B cell (primary cell): Measurements from ENCODE around the gene AMOTL1. TPM values are rescaled to one million over a fixed set of nuclear protein-coding genes. Genes with fewer than 3 reads are reported as not detected.

Experiments used
- ATAC-seq: fragments of 200-7000 bp; cut with Tn5 transposase; one replicate; pipeline ENCODE4 v1.10.0; 2021; ENCODE audit warnings: low read depth, mild to moderate bottlenecking, moderate number of reproducible peaks, moderate library complexity
- CTCF ChIA-PET: fragments of 350-600 bp; sonication (Branson Sonifier 250); formaldehyde crosslinking; loops from one replicate; lab custom pipeline; 2021; ENCODE audit warnings: antibody characterized with exemption, inconsistent platforms; lab: Charles Lee
- POLR2A ChIA-PET: fragments of 350-600 bp; sonication (Branson Sonifier 250); formaldehyde crosslinking; loops from one replicate; lab custom pipeline; 2021; ENCODE audit warnings: antibody characterized with exemption; lab: Charles Lee
- DNase-seq: peaks from one replicate; pipeline ENCODE4 v3.0.0; 2013
- H2AFZ ChIP-seq: 2 replicates; pipeline ENCODE4 v1.6.1; 2012; ENCODE audit warnings: mild to moderate bottlenecking, low read depth, low read length; ENCODE audit not compliant: insufficient read depth, poor library complexity, severe bottlenecking
- H3K27ac ChIP-seq, 2 donors: 1 replicate in 1 of 2; 2 replicates in 1 of 2; pipeline ENCODE4 v1.5.1; 2012 to 2013; ENCODE audit warnings: low read length in 2 of 2, mild to moderate bottlenecking in 2 of 2, moderate library complexity in 1 of 2
- H3K27me3 ChIP-seq, 4 experiments: fragments of 200-600 bp in 1 of 4; sonication (generic) in 1 of 4; replicated peaks in 1 of 4; 1 replicate in 2 of 4; 2 replicates in 2 of 4; pipeline versions ENCODE4 v1.6.1 to v1.7.0; 2013 to 2016; ENCODE audit warnings: low read length in 3 of 4, mild to moderate bottlenecking in 2 of 4, mixed read lengths in 1 of 4, moderate library complexity in 1 of 4; ENCODE audit not compliant: insufficient read depth in 4 of 4, control insufficient read depth in 3 of 4; ENCODE audit errors: control extremely low read depth in 1 of 4
- H3K36me3 ChIP-seq, 2 experiments: replicated peaks in 1 of 2; 1 replicate in 1 of 2; 2 replicates in 1 of 2; pipeline versions ENCODE4 v1.6.1 to v1.7.1; 2013; ENCODE audit warnings: low read length in 1 of 2; ENCODE audit not compliant: insufficient read depth in 2 of 2, control insufficient read depth in 1 of 2; ENCODE audit errors: control extremely low read depth in 1 of 2, extremely low read depth in 1 of 2
- H3K4me1 ChIP-seq, 2 donors: fragments of 200-600 bp in 1 of 2; sonication (generic) in 1 of 2; 1 replicate in 1 of 2; 2 replicates in 1 of 2; pipeline versions ENCODE4 v1.5.1 to v1.6.1; 2013 to 2017; ENCODE audit warnings: low read length in 2 of 2; ENCODE audit not compliant: control insufficient read depth in 2 of 2, insufficient read depth in 2 of 2
- H3K4me2 ChIP-seq: replicated peaks from 2 replicates; pipeline ENCODE3; 2012; ENCODE audit warnings: mild to moderate bottlenecking, low read depth, low read length; ENCODE audit not compliant: poor library complexity, severe bottlenecking
- H3K4me3 ChIP-seq, 5 experiments: fragments of 200-600 bp in 1 of 5; sonication (generic) in 1 of 5; 1 replicate in 3 of 5; 2 replicates in 2 of 5; pipeline versions ENCODE4 v1.5.1 to v1.7.0; 2011 to 2016; ENCODE audit warnings: low read length in 4 of 5, mild to moderate bottlenecking in 4 of 5, low read depth in 2 of 5, control low read depth in 1 of 5, moderate library complexity in 1 of 5; ENCODE audit not compliant: insufficient read depth in 1 of 5; ENCODE audit errors: control extremely low read depth in 1 of 5, extremely low read depth in 1 of 5
- H3K79me2 ChIP-seq: fragments of 200-600 bp; sonication (generic); one replicate; pipeline ENCODE4 v1.6.0; 2016; ENCODE audit warnings: low read length; ENCODE audit not compliant: control insufficient read depth, insufficient read depth
- H3K9ac ChIP-seq: fragments of 200-600 bp; sonication (generic); 2 replicates; pipeline ENCODE4 v1.6.1; 2017; ENCODE audit warnings: mild to moderate bottlenecking, low read length, moderate library complexity
- H3K9me3 ChIP-seq, 3 donors: one replicate each; pipeline versions ENCODE4 v1.6.1 to v1.7.1; 2013; ENCODE audit warnings: low read length in 2 of 3; ENCODE audit not compliant: control insufficient read depth in 2 of 3, insufficient read depth in 1 of 3; ENCODE audit errors: control extremely low read depth in 1 of 3
- H4K20me1 ChIP-seq: 2 replicates; pipeline ENCODE4 v1.6.0; 2012; ENCODE audit warnings: mild to moderate bottlenecking, low read length; ENCODE audit not compliant: insufficient read depth, control insufficient read depth, poor library complexity, severe bottlenecking
- H3K27ac Mint-ChIP-seq: one replicate; pipeline ENCODE4 v1.8.0; 2021; ENCODE audit warnings: mixed read lengths
- H3K27me3 Mint-ChIP-seq: one replicate; pipeline ENCODE4 v1.8.0; 2021; ENCODE audit warnings: mixed read lengths
- H3K4me1 Mint-ChIP-seq: one replicate; pipeline ENCODE4 v1.8.0; 2021; ENCODE audit warnings: mixed read lengths
- H3K4me3 Mint-ChIP-seq: one replicate; pipeline ENCODE4 v1.8.0; 2021; ENCODE audit warnings: mixed read lengths
- H3K9me3 Mint-ChIP-seq: one replicate; pipeline ENCODE4 v1.8.0; 2022; ENCODE audit warnings: mixed read lengths; ENCODE audit not compliant: insufficient read depth
- EZH2 ChIP-seq: IDR thresholded peaks from 2 replicates; pipeline ENCODE4 v1.6.1; 2012; ENCODE audit warnings: borderline replicate concordance, low read depth, mild to moderate bottlenecking, moderate library complexity, low read length; ENCODE audit not compliant: insufficient read depth, poor library complexity, severe bottlenecking
- WGBS: methylation state at CpG from one replicate; pipeline ENCODE4 v1.1.5; 2013; ENCODE audit warnings: missing lambda C conversion rate; ENCODE audit not compliant: insufficient coverage; 5-methylcytosine and 5-hydroxymethylcytosine counted together
- intact Hi-C: fragments of 100-400 bp; cut with micrococcal nuclease; formaldehyde crosslinking; loops from one replicate; pipeline ENCODE4 v1.10.0; 2022
- polyA plus RNA-seq: library from polyadenylated mRNA; depleted of rRNA; stranded (reverse); fragments of >200 nt; gene quantifications from 2 replicates; pipeline ENCODE4 v1.2.3, GENCODE V29; 2012
- total RNA-seq, 2 donors: library from RNA; stranded (reverse); fragments of 120-200 nt in 1 of 2; gene quantifications; 1 replicate in 1 of 2; 2 replicates in 1 of 2; pipeline versions ENCODE4 v1.2.3 to v1.2.4, GENCODE V29; 2013 to 2022
- TF ChIP-seq, protein P1 (sequence below): fragments of 200-600 bp; IDR thresholded peaks from one replicate; pipeline ENCODE4 v1.8.0; 2022; ENCODE audit warnings: antibody characterized with exemption, mild to moderate bottlenecking

Gene AMOTL1
- total and polyA plus RNA-seq, 2 donors (not counting 1 experiment from before 2014, with no cell fraction given): 0.04 to 0.30 TPM

DNA sequence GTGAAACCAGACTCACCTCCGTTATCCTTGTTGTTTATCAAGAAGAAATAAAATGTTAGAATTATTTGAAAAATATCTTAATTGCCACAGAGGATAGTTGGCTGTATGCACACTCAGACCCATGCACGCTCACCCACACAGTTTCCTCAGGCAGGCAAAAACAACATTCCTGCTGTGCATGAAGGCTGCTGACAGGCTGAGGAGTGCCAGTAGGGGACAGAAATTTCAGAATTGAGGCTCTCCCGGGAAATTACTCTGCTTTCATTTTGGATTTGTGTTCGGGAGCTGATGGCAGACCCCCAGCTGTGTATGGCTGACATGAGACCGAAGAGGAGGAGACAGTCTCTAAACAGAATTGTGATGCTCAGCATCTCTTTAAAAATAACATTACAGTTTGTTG lies 87.5 kb downstream of the AMOTL1 start:
- ChIA-PET POLR2A (no interaction called here), CTCF (no interaction called here)
- Histone ChIP-seq H2AFZ (no peak overlapping the region), H3K4me2 (no peak overlapping the region), H3K4me3 (no peak overlapping the region), H3K36me3 (no peaks in the 10 kb centered on the region), H3K9me3 (no peaks in the 10 kb centered on the region), H3K27me3 (no peaks in the 10 kb centered on the region), H3K9ac (no peak overlapping the region), H3K27ac (no peak overlapping the region), H4K20me1 (no peaks in the 10 kb centered on the region), H3K79me2 (no peaks in the 10 kb centered on the region), H3K4me1 (peaks cover 0 to 10% of the 10 kb centered on the region in 2 donors)
- no peak overlapping the region for H3K4me3 Mint-ChIP-seq
- no peak for ATAC-seq
- H3K9me3 Mint-ChIP-seq: no peaks in the 10 kb centered on the region
- TF ChIP-seq EZH2: no peak
- TF ChIP-seq, protein P1, sequence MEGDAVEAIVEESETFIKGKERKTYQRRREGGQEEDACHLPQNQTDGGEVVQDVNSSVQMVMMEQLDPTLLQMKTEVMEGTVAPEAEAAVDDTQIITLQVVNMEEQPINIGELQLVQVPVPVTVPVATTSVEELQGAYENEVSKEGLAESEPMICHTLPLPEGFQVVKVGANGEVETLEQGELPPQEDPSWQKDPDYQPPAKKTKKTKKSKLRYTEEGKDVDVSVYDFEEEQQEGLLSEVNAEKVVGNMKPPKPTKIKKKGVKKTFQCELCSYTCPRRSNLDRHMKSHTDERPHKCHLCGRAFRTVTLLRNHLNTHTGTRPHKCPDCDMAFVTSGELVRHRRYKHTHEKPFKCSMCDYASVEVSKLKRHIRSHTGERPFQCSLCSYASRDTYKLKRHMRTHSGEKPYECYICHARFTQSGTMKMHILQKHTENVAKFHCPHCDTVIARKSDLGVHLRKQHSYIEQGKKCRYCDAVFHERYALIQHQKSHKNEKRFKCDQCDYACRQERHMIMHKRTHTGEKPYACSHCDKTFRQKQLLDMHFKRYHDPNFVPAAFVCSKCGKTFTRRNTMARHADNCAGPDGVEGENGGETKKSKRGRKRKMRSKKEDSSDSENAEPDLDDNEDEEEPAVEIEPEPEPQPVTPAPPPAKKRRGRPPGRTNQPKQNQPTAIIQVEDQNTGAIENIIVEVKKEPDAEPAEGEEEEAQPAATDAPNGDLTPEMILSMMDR: no peak
- no peaks in the 10 kb centered on the region for H3K27me3 Mint-ChIP-seq
- H3K27ac Mint-ChIP-seq: no peak overlapping the region
- peaks cover 9% of the 10 kb centered on the region for H3K4me1 Mint-ChIP-seq
- no peak for DNase-seq
- 94% methylated on average over 2 of the region's 5 CpGs for WGBS
- intact Hi-C loops: no loop called here

DNA sequence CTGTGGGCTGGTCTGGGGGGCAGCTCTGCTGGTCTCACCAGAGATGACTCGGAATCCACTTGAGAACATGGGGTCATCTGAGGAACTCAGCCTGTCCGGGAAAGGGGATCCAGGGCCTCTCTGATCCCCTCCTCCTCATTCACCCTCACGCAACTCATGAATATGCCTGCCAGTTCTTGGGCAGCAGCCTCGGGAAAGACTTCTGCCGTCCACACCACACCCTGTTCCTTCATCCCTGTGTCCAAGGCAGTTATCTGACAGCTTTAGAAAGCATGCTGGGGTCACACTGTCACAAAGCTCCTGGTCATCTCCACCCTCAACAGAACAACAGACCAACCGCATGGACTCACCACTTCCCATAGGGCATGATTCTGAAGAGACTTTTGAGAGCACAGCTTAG lies 88.3 kb downstream of the AMOTL1 start:
- Histone ChIP-seq H3K4me2 (no peak overlapping the region), H4K20me1 (no peaks in the 10 kb centered on the region), H3K27ac (no peak overlapping the region), H3K27me3 (no peaks in the 10 kb centered on the region), H3K9me3 (no peaks in the 10 kb centered on the region), H3K79me2 (no peaks in the 10 kb centered on the region), H3K4me3 (no peak overlapping the region), H3K36me3 (no peaks in the 10 kb centered on the region), H3K9ac (no peak overlapping the region), H2AFZ (no peak overlapping the region), H3K4me1 (peaks cover 0 to 10% of the 10 kb centered on the region in 2 donors)
- intact Hi-C loops: no loop called here
- H3K9me3 Mint-ChIP-seq: no peaks in the 10 kb centered on the region
- no peak for TF ChIP-seq EZH2
- TF ChIP-seq, protein P1: no peak
- H3K27me3 Mint-ChIP-seq: no peaks in the 10 kb centered on the region
- no peak overlapping the region for H3K4me3 Mint-ChIP-seq
- ATAC-seq: no peak
- ChIA-PET CTCF (no interaction called here), POLR2A (no interaction called here)
- H3K27ac Mint-ChIP-seq: no peak overlapping the region
- H3K4me1 Mint-ChIP-seq: peaks cover 9% of the 10 kb centered on the region
- DNase-seq: no peak
- WGBS: 89% methylated on average over 6 of the region's 6 CpGs
